ENCODE data around the gene DYNC1LI1.
A peak's percentile ranks its signal among the peaks of the same experiment; 100 is the strongest.

Gene DYNC1LI1
- 42.1 to 117 (median 53.4) reads per million in 3 experiments for total RNA-seq

- DNase-seq, result peak; percentile 88
Measured at GRCh38 chr3:32570421-32571191, at the start of gene DYNC1LI1. TSS of gene DYNC1LI1 (minus strand) at chr3:32570858. CDS start at chr3:32570770, 88 bp downstream.

DNA sequence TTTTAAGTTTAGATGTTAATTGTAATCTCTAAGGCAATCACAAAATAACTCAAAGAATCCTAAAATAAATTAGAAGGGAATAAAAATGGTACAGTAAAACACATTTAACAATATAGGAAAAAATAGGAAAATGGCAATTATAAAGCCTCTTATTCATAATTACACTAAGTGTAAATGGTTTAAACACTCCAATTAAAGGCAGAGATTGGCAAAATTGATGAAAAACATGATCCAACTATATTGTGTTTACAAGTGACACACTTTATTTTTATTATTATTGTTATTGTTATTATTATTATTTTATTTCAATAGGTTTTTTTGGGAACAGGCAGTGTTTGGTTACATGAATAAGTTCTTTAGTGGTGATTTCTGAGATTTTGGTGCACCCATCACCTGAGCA, 48.7 kb upstream of the DYNC1LI1 start:
- no peak for DNase-seq

- no peak for DNase-seq
Measured at GRCh38 chr3:32616267-32616962, 45.8 kb upstream of the DYNC1LI1 start.

GRCh38 chr3:32614956-32615355, 44.3 kb upstream of the DYNC1LI1 start:
- DNase-seq, result no peak

DNA sequence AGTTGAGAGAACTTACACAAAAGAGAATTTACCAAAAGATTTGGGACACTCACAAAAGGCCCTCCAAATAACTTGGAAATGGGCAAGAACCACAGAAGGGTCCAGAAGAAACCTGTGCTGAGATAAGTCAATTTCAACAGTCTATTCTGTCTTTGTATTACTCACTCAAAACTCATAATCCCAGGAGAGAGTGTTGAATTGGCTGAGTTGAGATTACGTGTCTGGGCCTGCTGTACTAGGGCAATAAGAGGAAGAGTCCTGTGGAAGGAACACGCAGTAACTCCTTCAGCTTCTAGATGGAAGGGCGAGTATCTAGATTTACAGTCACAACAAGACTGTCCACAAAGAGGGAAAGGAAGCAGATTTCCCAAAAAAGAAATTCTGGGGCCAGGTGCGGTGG, 42.5 kb upstream of the DYNC1LI1 start:
- DNase-seq, result no peak

DNA sequence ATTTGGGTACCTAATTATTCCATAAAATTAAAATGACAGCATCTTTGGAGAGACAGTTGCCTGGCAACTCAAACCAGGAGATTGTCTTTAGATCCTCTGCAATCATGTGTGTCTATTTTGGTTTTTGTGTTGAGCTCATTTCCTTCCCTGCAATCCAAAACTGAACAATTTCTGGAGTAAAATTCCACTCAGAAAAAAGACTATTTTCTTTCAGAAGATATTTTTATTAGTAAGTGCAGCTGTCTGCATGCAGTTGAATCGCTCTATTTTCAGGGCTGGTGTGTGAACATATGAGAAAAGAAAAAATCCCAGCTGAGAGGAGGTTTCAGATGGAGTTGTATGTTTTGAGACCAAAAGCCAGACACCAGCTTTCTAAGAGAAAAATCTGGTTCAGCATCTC, 41.9 kb upstream of the DYNC1LI1 start:
- no peak for DNase-seq

DNA sequence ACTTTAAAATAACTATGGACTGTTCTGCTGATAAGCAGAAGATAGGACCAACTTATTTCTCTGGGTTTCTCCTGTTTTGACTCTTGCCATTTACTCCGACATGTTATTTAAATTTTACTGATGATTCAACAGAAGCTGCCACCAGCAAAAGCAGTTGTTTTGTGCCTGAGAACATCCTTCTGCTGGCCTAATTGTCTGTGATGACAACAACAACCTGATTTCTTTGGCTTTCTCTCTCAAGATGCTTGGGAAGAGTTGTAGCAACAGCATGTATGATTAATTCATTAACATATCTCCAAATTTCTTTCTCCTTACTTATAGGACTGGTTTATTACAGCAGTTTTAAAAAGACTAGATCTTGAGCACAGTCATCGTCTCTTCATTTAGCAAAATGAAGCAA, 36.9 kb upstream of the DYNC1LI1 start:
- DNase-seq, result no peak

GRCh38 chr3:32606960-32607359, 36.3 kb upstream of the DYNC1LI1 start:
- DNase-seq, result no peak

DNA sequence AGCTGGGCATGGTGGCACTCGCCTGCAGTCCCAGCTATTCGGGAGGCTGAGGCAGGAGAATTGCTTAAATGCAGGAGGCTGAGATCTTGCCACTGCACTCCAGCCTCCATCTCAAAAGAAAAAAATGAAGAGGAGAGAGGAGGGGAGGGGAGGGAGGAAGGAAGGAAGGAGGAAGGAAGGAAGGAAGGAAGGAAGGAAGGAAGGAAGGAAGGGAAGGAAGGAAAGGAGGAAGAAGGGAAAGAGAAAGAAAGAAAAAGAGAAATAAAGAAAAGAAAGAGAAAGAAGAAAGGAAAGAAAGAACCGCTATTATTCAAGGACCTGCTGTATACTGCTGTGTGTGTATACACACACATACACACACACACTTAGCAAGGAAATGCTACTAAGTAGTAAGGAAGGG, 35.6 kb upstream of the DYNC1LI1 start:
- no peak for DNase-seq

- no peak for DNase-seq
Measured at GRCh38 chr3:32603064-32603463, 32.4 kb upstream of the DYNC1LI1 start.

DNA sequence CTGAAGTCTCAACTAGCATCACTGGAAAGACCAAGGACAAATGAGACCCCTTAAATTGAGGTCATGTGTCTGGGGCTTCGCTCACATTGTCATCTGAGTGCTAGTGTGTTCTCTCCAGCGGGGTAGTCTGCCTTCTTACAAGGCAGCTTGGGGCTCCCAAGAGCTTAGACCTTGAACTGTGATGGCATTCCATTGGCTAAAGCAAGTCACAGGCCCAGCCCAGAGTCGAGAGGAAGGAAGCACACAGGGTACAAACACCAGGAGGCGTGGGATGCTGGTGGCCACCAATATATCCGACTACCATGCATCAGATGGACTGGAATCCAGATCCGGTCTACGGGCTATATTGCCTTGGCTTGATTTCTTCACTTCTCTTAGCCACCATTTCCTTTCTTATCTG, 31.5 kb upstream of the DYNC1LI1 start:
- DNase-seq, result no peak

DNA sequence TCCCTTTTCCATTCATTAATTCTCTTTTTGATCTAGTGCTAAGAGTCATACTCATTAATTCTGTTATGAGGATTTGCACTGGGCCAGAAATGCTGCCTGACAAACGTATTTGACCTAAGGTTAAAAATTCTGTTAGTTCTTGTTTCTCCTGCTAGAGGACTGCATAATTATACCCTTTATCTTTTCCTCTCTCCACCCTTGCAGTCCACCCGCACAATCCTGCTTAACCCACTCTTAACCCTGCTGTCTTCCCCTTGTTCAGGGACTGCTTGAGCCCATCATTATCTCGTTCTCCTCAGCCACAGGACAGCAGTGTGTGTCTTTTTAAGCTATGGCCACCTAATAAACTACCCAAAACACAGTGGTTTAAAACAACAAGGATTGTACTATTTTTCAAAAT, 31.1 kb upstream of the DYNC1LI1 start:
- DNase-seq, result no peak

DNA sequence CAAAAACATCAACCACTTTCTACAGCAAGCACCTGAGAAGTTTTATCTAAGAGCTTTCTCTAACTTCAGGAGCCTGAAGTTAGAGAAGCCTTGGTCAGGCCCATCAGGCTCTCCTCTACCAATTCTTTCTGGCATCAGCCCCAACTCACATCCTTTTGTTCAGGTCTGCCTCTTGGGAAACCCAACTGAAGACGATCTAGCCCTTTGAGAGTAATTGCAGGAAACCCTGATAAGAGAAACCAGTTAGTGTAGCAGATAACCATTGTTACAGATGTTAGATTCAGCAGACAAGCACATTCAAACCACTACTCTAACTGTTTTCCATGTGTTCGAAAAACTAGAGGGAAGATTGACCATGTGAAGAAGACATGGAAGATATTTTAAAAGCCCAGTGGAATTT, 27.0 kb upstream of the DYNC1LI1 start:
- no peak for DNase-seq

DNA sequence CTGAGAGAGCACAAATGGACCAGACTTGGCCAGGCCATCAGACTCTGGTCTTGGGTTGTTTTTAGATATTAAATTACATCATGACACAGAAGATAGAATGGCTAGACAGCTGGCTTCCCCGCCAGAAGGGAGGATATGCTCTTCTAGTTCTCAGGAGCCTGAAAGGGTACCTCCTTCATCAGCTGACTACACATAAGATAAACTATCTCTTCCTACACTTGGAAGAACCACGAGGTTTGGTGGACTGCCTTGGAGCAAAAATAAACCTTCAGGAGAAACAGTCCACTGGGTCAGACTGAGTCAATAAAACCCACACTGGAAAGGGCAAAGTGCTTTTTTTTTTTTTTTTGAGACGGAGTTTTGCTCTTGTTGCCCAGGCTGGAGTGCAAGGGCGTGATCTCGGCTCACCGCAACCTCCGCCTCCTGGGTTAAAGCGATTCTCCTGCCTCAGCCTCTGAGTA, 26.3 kb upstream of the DYNC1LI1 start:
- DNase-seq, result no peak

GRCh38 chr3:32596282-32596908, 25.7 kb upstream of the DYNC1LI1 start:
- no peak for DNase-seq

- DNase-seq, result no peak
Measured at GRCh38 chr3:32595323-32595722, 24.7 kb upstream of the DYNC1LI1 start.

DNA sequence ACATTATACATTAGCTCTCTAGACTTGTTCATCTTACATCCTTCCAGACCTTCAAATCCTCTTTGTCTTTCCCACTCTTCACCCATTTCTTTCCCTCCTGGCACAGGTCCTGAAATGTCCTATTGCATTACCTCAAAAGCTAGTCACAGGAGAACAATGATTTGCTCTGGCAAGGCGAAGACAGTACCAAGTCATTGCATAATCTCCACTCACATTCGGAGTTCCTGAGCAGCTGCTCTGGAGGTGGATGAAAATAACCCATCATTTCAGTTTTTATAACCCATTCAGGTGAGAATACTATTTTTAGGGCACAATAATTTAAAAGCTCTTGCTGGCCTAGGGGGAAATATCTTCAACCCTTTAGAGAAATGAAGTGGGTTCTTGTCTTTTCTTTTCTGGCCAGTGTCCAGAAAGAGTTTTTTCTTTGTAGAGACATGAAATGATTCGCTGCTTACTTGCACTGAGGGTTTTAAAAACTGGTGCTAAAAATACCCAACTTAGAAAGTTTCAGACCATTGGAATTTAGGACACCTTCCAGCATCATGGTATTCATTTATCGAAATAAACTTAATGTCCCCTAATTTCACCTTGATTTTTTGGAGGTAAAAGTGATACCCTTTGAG, 23.4 kb upstream of the DYNC1LI1 start:
- DNase-seq, result no peak

DNA sequence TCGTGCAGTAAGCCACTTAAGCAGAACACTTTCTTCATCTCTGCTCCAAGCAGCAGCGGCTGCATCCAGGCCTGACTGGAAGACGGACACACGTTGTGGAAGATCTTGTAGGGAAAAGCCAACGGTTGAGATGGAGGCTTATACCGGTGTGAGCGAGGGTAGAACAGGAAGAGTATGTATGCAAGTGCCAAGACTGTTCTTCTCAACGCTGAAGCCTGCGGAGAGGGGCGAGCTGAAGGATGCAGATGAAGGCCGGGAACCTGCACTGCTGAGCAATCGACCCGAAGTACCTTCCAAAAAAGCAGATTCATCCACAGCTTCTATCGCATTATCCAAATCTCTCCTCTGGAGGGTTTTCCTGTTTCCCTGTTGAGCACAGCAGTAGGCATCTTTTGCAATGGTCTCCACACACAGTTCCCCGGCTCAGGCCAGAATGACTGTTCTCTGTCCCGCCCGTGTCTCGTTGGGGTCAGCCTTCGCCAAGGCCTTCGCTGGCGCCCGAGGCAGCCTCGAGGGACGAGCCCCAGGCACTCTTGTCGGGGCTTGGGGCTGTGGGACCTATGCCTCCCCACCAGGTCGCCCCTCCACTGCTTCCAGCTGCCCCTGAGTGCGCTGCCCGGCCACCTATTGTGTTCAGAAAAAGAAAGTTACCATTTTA, 22.2 kb upstream of the DYNC1LI1 start:
- DNase-seq, result no peak

- DNase-seq, result no peak
Measured at GRCh38 chr3:32592011-32592410, 21.4 kb upstream of the DYNC1LI1 start.

DNA sequence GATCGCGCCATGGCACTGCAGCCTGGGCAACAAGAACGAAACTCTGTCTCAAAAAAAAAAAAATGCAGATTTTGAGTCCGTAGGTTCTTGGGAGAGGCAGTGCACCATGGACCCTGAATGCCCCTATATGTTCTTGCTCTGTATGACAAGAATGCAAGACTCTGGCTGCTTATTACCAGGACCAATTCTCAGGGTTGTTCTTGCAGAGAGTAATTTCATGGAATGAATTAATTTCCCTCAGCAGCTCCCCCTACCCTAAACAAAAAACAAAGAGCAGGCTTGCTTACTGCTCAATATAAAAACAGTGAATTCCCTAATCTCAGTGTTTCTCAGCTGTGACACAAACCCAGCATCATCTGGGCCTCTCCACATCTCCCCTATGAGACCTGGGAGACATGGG, 20.5 kb upstream of the DYNC1LI1 start:
- DNase-seq, result no peak

- DNase-seq, result no peak
Measured at GRCh38 chr3:32586356-32586755, 15.7 kb upstream of the DYNC1LI1 start.

GRCh38 chr3:32584660-32585059, 14.0 kb upstream of the DYNC1LI1 start:
- no peak for DNase-seq

DNA sequence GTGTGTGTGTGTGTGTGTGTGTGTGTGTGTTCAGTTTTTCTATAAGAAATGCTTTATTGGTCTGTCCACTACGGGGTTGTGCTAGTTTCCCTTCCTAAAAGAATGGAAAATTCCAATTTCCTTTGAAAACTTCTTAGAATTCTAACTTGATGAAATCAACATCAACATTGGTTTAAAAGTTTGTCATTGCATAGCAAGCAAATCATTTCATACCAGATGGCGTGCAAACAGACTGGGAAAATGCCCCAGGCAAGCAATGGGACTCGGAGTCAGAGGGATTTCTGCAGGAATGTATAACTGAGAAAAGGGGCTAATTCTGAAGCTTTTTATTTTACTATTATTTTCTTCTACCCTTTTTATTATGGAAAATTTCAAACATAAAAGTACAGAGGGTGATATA, 13.1 kb upstream of the DYNC1LI1 start:
- no peak for DNase-seq
